K562 (cell line): ENCODE results near the gene TYW3. TPM values are rescaled to one million over a fixed set of nuclear protein-coding genes. Genes with fewer than 3 reads are reported as not detected.

ENCODE experiments used
- ATAC-seq: fragments of 200-7000 bp; cut with Tn5 transposase; 3 replicates; pipeline ENCODE4 v1.9.1; 2020; ENCODE audit warnings: moderate library complexity
- BruUV-seq: library from RNA; stranded (reverse); fragments of 400-500 nt; replicated peaks from 2 replicates; lab custom pipeline; 2021; lab: Mats Ljungman, UMichigan
- CTCF ChIA-PET: fragments of 300-600 bp; formaldehyde crosslinking; extraction: SDS; loops from one replicate; lab custom pipeline; 2021; ENCODE audit warnings: low intra/inter-chr PET ratio; lab: Yijun Ruan, JAX
- POLR2A ChIA-PET: fragments of 300-600, 350-650 bp; sonication (Branson Sonifier 250); formaldehyde crosslinking; extraction: SDS; loops from one replicate; lab custom pipeline; 2021; ENCODE audit warnings: antibody characterized with exemption, inconsistent platforms; lab: Yijun Ruan, JAX
- DNase-seq, 4 experiments: peaks; one replicate each; pipeline versions ENCODE4 v3.0.0 to v3.0.0-alpha.2; 2011 to 2018; ENCODE audit warnings: low spot score in 3 of 4, mixed read lengths in 3 of 4; ENCODE audit errors: extremely low read depth in 1 of 4
- FAIRE-seq: peaks from 2 replicates; lab custom pipeline; 2011; peaks lifted over from hg19 to GRCh38; lab: Jason Lieb, UNC
- H2AFZ ChIP-seq: 2 replicates; pipeline ENCODE4 v1.6.0; 2011; ENCODE audit warnings: low read depth, low read length, control low read depth, inconsistent platforms
- H3K27ac ChIP-seq: fragments of 200-600 bp; 3 replicates; pipeline ENCODE4 v1.8.0; 2011; ENCODE audit warnings: low read depth, mild to moderate bottlenecking, control low read depth, inconsistent platforms, low read length, moderate library complexity, mixed read lengths; ENCODE audit errors: extremely low read depth
- H3K27me3 ChIP-seq, 2 experiments: fragments of 300-600 bp in 1 of 2; 2 replicates in 1 of 2; 3 replicates in 1 of 2; pipeline versions ENCODE4 v1.6.0 to v1.8.0; 2011; ENCODE audit warnings: inconsistent platforms in 2 of 2, low read length in 2 of 2, mild to moderate bottlenecking in 1 of 2, mixed read lengths in 1 of 2, moderate library complexity in 1 of 2; ENCODE audit not compliant: control insufficient read depth in 2 of 2, insufficient read depth in 2 of 2
- H3K36me3 ChIP-seq: fragments of 300-600 bp; 3 replicates; pipeline ENCODE4 v1.8.0; 2011; ENCODE audit warnings: mild to moderate bottlenecking, low read length, inconsistent platforms; ENCODE audit not compliant: control insufficient read depth, insufficient read depth
- H3K4me1 ChIP-seq, 2 experiments: fragments of 200-600 bp in 1 of 2; replicated peaks in 1 of 2; 2 replicates in 1 of 2; 3 replicates in 1 of 2; pipeline versions ENCODE4 v1.5.1 to v1.8.0; 2011; ENCODE audit warnings: inconsistent platforms in 2 of 2, low read length in 2 of 2, mild to moderate bottlenecking in 1 of 2, mixed read lengths in 1 of 2, moderate library complexity in 1 of 2; ENCODE audit not compliant: control insufficient read depth in 2 of 2, insufficient read depth in 2 of 2
- H3K4me2 ChIP-seq: 2 replicates; pipeline ENCODE4 v1.6.1; 2011; ENCODE audit warnings: low read length, control low read depth, inconsistent platforms, mixed read lengths; ENCODE audit not compliant: insufficient read depth
- H3K4me3 ChIP-seq: fragments of 200-600 bp; sonication (generic), shearing (Covaris generic); 2 replicates; pipeline ENCODE4 v1.5.1; 2016; ENCODE audit warnings: control low read depth, inconsistent platforms
- H3K79me2 ChIP-seq: fragments of 200-600 bp; 3 replicates; pipeline ENCODE4 v1.8.0; 2011; ENCODE audit warnings: low read length, inconsistent platforms; ENCODE audit not compliant: control insufficient read depth, insufficient read depth
- H3K9ac ChIP-seq, 2 experiments: 2 replicates each; pipeline versions ENCODE4 v1.6.0 to v1.6.1; 2011; ENCODE audit warnings: low read depth in 2 of 2, low read length in 2 of 2, control low read depth in 1 of 2, inconsistent platforms in 1 of 2, mild to moderate bottlenecking in 1 of 2, mixed read lengths in 1 of 2; ENCODE audit not compliant: insufficient read depth in 1 of 2
- H3K9me1 ChIP-seq: one replicate; pipeline ENCODE4 v1.6.0; 2011; ENCODE audit warnings: inconsistent platforms, mild to moderate bottlenecking, low read length, moderate library complexity; ENCODE audit not compliant: control insufficient read depth, insufficient read depth
- H3K9me3 ChIP-seq: replicated peaks from 2 replicates; pipeline ENCODE4 v1.5.1; 2011; ENCODE audit warnings: low read depth, low read length, inconsistent platforms; ENCODE audit not compliant: control insufficient read depth, insufficient read depth
- H4K20me1 ChIP-seq: replicated peaks from 2 replicates; pipeline ENCODE4 v1.6.1; 2011; ENCODE audit warnings: low read length, inconsistent platforms, mixed read lengths; ENCODE audit not compliant: control insufficient read depth, insufficient read depth
- CXXC5 ChIP-seq: fragments of 250-450 bp; sonication (Bioruptor Pico); IDR thresholded peaks from 2 replicates; pipeline ENCODE4 v1.8.0; 2022; ENCODE audit warnings: inconsistent platforms, mild to moderate bottlenecking, moderate library complexity
- ETV6 ChIP-seq, 3 experiments: fragments of 150-350 bp in 1 of 3; sonication (generic) in 1 of 3; formaldehyde crosslinking in 1 of 3; IDR thresholded peaks; 2 replicates each; pipeline versions ENCODE4 v1.6.1 to v1.8.0; 2014 to 2022; ENCODE audit warnings: borderline replicate concordance in 2 of 3, low read depth in 2 of 3, antibody characterized with exemption in 1 of 3, low read length in 1 of 3, mild to moderate bottlenecking in 1 of 3, missing genetic modification reagents in 1 of 3
- FOXK1 ChIP-seq: sonication (generic); formaldehyde crosslinking; IDR thresholded peaks from 2 replicates; pipeline ENCODE4 v1.8.0; 2022; ENCODE audit warnings: missing genetic modification reagents, mild to moderate bottlenecking, borderline replicate concordance
- KDM2B ChIP-seq: fragments of 250-450 bp; sonication (Bioruptor Pico); IDR thresholded peaks from 2 replicates; pipeline ENCODE4 v1.8.0; 2021; ENCODE audit warnings: mild to moderate bottlenecking, moderate library complexity
- KLF10 ChIP-seq: fragments of 250-450 bp; sonication (Bioruptor Pico); IDR thresholded peaks from 2 replicates; pipeline ENCODE4 v1.6.1; 2021; ENCODE audit warnings: matching md5 sums
- PATZ1 ChIP-seq: fragments of 250-450 bp; sonication (Bioruptor Pico); IDR thresholded peaks from 2 replicates; pipeline ENCODE4 v1.5.0; 2020; ENCODE audit warnings: mild to moderate bottlenecking, borderline replicate concordance
- PRMT5 ChIP-seq: sonication (generic); formaldehyde crosslinking; IDR thresholded peaks from 2 replicates; pipeline ENCODE4 v1.5.0; 2020; ENCODE audit warnings: missing genetic modification reagents
- RBFOX2 ChIP-seq: fragments of 200-400 bp; formaldehyde crosslinking; IDR thresholded peaks from 2 replicates; pipeline ENCODE4 v1.6.1; 2017; ENCODE audit warnings: low read depth, mild to moderate bottlenecking, low read length, moderate library complexity
- RBM25 ChIP-seq: fragments of 200-400 bp; formaldehyde crosslinking; IDR thresholded peaks from 2 replicates; pipeline ENCODE4 v1.6.1; 2018; ENCODE audit warnings: low read length, low read depth, moderate library complexity; ENCODE audit not compliant: severe bottlenecking
- RHOXF2B ChIP-seq: fragments of 250-450 bp; sonication (Bioruptor Pico); conservative IDR thresholded peaks from 2 replicates; pipeline ENCODE4 v1.5.1; 2021
- RUNX1 ChIP-seq: sonication (generic); IDR thresholded peaks from 2 replicates; pipeline ENCODE4 v1.6.1; 2016; ENCODE audit warnings: antibody characterized with exemption, low read depth
- THAP7 ChIP-seq: fragments of 250-450 bp; sonication (Bioruptor Pico); IDR thresholded peaks from 2 replicates; pipeline ENCODE4 v1.5.0; 2021
- USF2 ChIP-seq: sonication (generic); formaldehyde crosslinking; IDR thresholded peaks from 2 replicates; pipeline ENCODE4 v1.5.0; 2020; ENCODE audit warnings: missing genetic modification reagents
- ZBTB49 ChIP-seq: sonication (generic); formaldehyde crosslinking; IDR thresholded peaks from 2 replicates; pipeline ENCODE4 v1.8.0; 2022; ENCODE audit warnings: missing genetic modification reagents, mild to moderate bottlenecking, borderline replicate concordance
- ZBTB7A ChIP-seq: IDR thresholded peaks from 2 replicates; pipeline ENCODE4 v1.6.1; 2011; ENCODE audit warnings: low read depth, mild to moderate bottlenecking, low read length, moderate library complexity, borderline replicate concordance; ENCODE audit not compliant: control insufficient read depth
- ZSCAN32 ChIP-seq: fragments of 450-650 bp; formaldehyde crosslinking; IDR thresholded peaks from 2 replicates; pipeline ENCODE4 v1.4.0; 2020; ENCODE audit warnings: mild to moderate bottlenecking, moderate library complexity
- WGBS: fragments of 100-300 bp; shearing (Covaris generic); methylation state at CpG from one replicate; pipeline ENCODE4 v1.1.6; 2016; ENCODE audit warnings: low coverage, mixed read lengths; ENCODE audit not compliant: insufficient coverage; ENCODE audit errors: missing lambda C conversion rate; 5-methylcytosine and 5-hydroxymethylcytosine counted together
- in situ Hi-C: fragments of 300-500 bp; cut with MboI; formaldehyde crosslinking; loops from 4 replicates; pipeline ENCODE4 v1.15.0; 2018; ENCODE audit warnings: inconsistent platforms, mixed read lengths
- intact Hi-C: fragments of 100-400 bp; cut with micrococcal nuclease; formaldehyde crosslinking; loops from 2 replicates; pipeline ENCODE4 v1.14.2; 2022
- polyA plus RNA-seq, 8 experiments: library from polyadenylated mRNA; depleted of rRNA in 4 of 8; stranded (reverse) in 5 of 8; unstranded in 3 of 8; fragments of >200 nt; fragmentation: Nextera tagmentation in 2 of 8; fragmentation: Illumina TruSeq in 1 of 8; extraction: Ambion mirVana in 2 of 8; extraction: Trizol in 1 of 8; gene quantifications; 2 replicates each; pipeline versions ENCODE4 v1.2.1 to v1.2.3, GENCODE V29; 2011 to 2014; ENCODE audit warnings: inconsistent platforms in 1 of 8, missing spikeins in 1 of 8
- total RNA-seq, 7 experiments: library from RNA; depleted of rRNA in 6 of 7; stranded (reverse); fragments of >200 nt in 6 of 7; fragmentation: Illumina TruSeq in 2 of 7; extraction: Trizol in 2 of 7; gene quantifications; 2 replicates each; pipeline versions ENCODE4 v1.2.1 to v1.2.3, GENCODE V29; 2011 to 2021; ENCODE audit warnings: low replicate concordance in 1 of 7

TYW3 gene
- total and polyA plus RNA-seq, 9 of the 15 experiments (the other 6 are each of a cell fraction or from before 2014, with no cell fraction given) = 22.0 to 54.0 (median 41.1) TPM

GRCh38 chr1:74684301-74684700 is 48.7 kb upstream of the TYW3 start (continued):
- TF ChIP-seq USF2 = no peak

- ChIA-PET CTCF (no interaction called here), POLR2A (no interaction called here)
- Histone ChIP-seq H3K9ac (no peak overlapping the region), H3K36me3 (no peaks in the 10 kb centered on the region), H3K9me1 (no peaks in the 10 kb centered on the region), H2AFZ (no peak overlapping the region), H3K27ac (no peak overlapping the region), H3K4me1 (no peaks in the 10 kb centered on the region), H3K9me3 (no peaks in the 10 kb centered on the region), H3K27me3 (no peaks in the 10 kb centered on the region), H3K4me3 (no peak overlapping the region), H3K79me2 (no peaks in the 10 kb centered on the region), H4K20me1 (no peaks in the 10 kb centered on the region), H3K4me2 (no peak overlapping the region)
- BruUV-seq = no TSS peak
- in situ Hi-C loops (no loop called here), intact Hi-C loops (no loop called here)
- no peak for DNase-seq
- no peak for ATAC-seq
- FAIRE-seq = no peak
- 0% methylated on average over 4 of the region's 4 CpGs for WGBS
- no peak for TF ChIP-seq ETV6 (IDR thresholded peaks at IDR 0.05; ENCODE audit: borderline replicate concordance in 1 of 2, low read depth in 2 of 2, low read length in 1 of 2)
- no peak for TF ChIP-seq ETV6 (CRISPR knock-in tag; IDR thresholded peaks at IDR 0.05; ENCODE audit: borderline replicate concordance)
- no peak for TF ChIP-seq FOXK1 (CRISPR knock-in tag)
- TF ChIP-seq RHOXF2B (CRISPR knock-in tag) = no peak
- TF ChIP-seq RBFOX2 = no peak
- TF ChIP-seq THAP7 (CRISPR knock-in tag) = no peak
- TF ChIP-seq KLF10 (CRISPR knock-in tag) = no peak
- TF ChIP-seq RBM25 = no peak
- TF ChIP-seq PATZ1 (CRISPR knock-in tag) = no peak
- no peak for TF ChIP-seq RUNX1
- no peak for TF ChIP-seq KDM2B (CRISPR knock-in tag)
- TF ChIP-seq ZBTB49 (CRISPR knock-in tag) = no peak
- TF ChIP-seq PRMT5 (CRISPR knock-in tag) = no peak
- TF ChIP-seq ZSCAN32 (CRISPR knock-in tag) = no peak
- no peak for TF ChIP-seq CXXC5 (CRISPR knock-in tag)
- TF ChIP-seq ZBTB7A = no peak
These were observed 46.0 kb upstream of the TYW3 start for GRCh38 chr1:74686928-74687327.
